Epidermal melanocyte (primary cell): ENCODE measurements around the gene PPRC1.

ENCODE experiments used
- DNase-seq: peaks from one replicate; pipeline ENCODE4 v3.0.0; 2011; ENCODE audit warnings: low spot score; ENCODE audit not compliant: insufficient read length

Gene PPRC1

GRCh38 chr10:102132563-102133372 lies at the start of gene PPRC1:
PPRC1 (plus strand) TSS chr10:102133040; CDS start chr10:102133069, 29 bp downstream.
- peak; percentile 99 for DNase-seq

- no peak for DNase-seq
Observed at GRCh38 chr10:102083541-102083940, 49.3 kb upstream of the PPRC1 start.

- no peak for DNase-seq
Observed at GRCh38 chr10:102085336-102085735, 47.5 kb upstream of the PPRC1 start.

- no peak for DNase-seq
Observed at GRCh38 chr10:102086196-102086595, 46.6 kb upstream of the PPRC1 start.

GRCh38 chr10:102090772-102091171 lies 42.1 kb upstream of the PPRC1 start:
- DNase-seq: no peak

GRCh38 chr10:102096449-102096848 lies 36.4 kb upstream of the PPRC1 start:
- no peak for DNase-seq

- DNase-seq: no peak
Observed at GRCh38 chr10:102101152-102101551, 31.7 kb upstream of the PPRC1 start.

- DNase-seq: no peak
Observed at GRCh38 chr10:102102421-102102820, 30.4 kb upstream of the PPRC1 start.

- DNase-seq: no peak
Observed at GRCh38 chr10:102106998-102107397, 25.8 kb upstream of the PPRC1 start.

GRCh38 chr10:102109166-102110116 lies 23.4 kb upstream of the PPRC1 start:
- DNase-seq: no peak

GRCh38 chr10:102111276-102111675 lies 21.6 kb upstream of the PPRC1 start:
- DNase-seq: no peak

GRCh38 chr10:102112210-102112817 lies 20.5 kb upstream of the PPRC1 start:
- no peak for DNase-seq

- DNase-seq: no peak
Observed at GRCh38 chr10:102113261-102113955, 19.4 kb upstream of the PPRC1 start.

GRCh38 chr10:102113956-102114857 lies 18.6 kb upstream of the PPRC1 start:
- DNase-seq: no peak

- DNase-seq: no peak
Observed at GRCh38 chr10:102114861-102115618, 17.8 kb upstream of the PPRC1 start.

GRCh38 chr10:102115775-102116174 lies 17.1 kb upstream of the PPRC1 start:
- no peak for DNase-seq

- no peak for DNase-seq
Observed at GRCh38 chr10:102116656-102117055, 16.2 kb upstream of the PPRC1 start.

GRCh38 chr10:102117391-102118159 lies 15.3 kb upstream of the PPRC1 start:
- DNase-seq: no peak

- no peak for DNase-seq
Observed at GRCh38 chr10:102118867-102119266, 14.0 kb upstream of the PPRC1 start.
